H1 (cell line): ENCODE data around the gene CRYGB. TPM values are rescaled to one million over a fixed set of nuclear protein-coding genes. Genes with fewer than 3 reads are reported as not detected.

ENCODE experiments used
- CTCF ChIA-PET: fragments of 300-600 bp; sonication (Branson Sonifier 250); formaldehyde crosslinking; loops from one replicate; lab custom pipeline; 2021; ENCODE audit not compliant: partially characterized antibody; lab: Charles Lee
- POLR2A ChIA-PET: fragments of 300-600 bp; sonication (Branson Sonifier 250); formaldehyde crosslinking; loops from one replicate; lab custom pipeline; 2021; ENCODE audit warnings: inconsistent platforms; ENCODE audit not compliant: partially characterized antibody; lab: Charles Lee
- DNase-seq, 2 experiments: peaks; one replicate each; pipeline versions ENCODE4 v3.0.0 to v3.0.0-alpha.2; 2010 to 2022; ENCODE audit warnings: low spot score in 2 of 2, low read depth in 1 of 2, mixed read lengths in 1 of 2
- FAIRE-seq: peaks from 2 replicates; lab custom pipeline; 2011; peaks lifted over from hg19 to GRCh38; lab: Jason Lieb, UNC
- H2AFZ ChIP-seq: 2 replicates; pipeline ENCODE4 v1.8.1; 2012; ENCODE audit warnings: low read length, inconsistent platforms
- H2AK5ac ChIP-seq: 2 replicates; pipeline ENCODE4 v1.6.1; 2013; ENCODE audit warnings: low read depth, low read length
- H2BK120ac ChIP-seq: replicated peaks from 2 replicates; pipeline ENCODE3; 2013; ENCODE audit warnings: low read depth, low read length, inconsistent platforms
- H2BK12ac ChIP-seq: 2 replicates; pipeline ENCODE4 v1.6.1; 2013; ENCODE audit warnings: low read depth, low read length
- H2BK15ac ChIP-seq: 2 replicates; pipeline ENCODE4 v1.6.1; 2013; ENCODE audit warnings: low read length
- H2BK20ac ChIP-seq: 2 replicates; pipeline ENCODE4 v1.6.1; 2013; ENCODE audit warnings: low read length
- H2BK5ac ChIP-seq: 2 replicates; pipeline ENCODE4 v1.6.1; 2013; ENCODE audit warnings: low read depth, low read length
- H3K14ac ChIP-seq: 2 replicates; pipeline ENCODE4 v1.6.1; 2013; ENCODE audit warnings: inconsistent platforms; ENCODE audit not compliant: insufficient read length
- H3K18ac ChIP-seq: 2 replicates; pipeline ENCODE4 v1.6.1; 2013; ENCODE audit warnings: low read length; ENCODE audit errors: extremely low read depth
- H3K23ac ChIP-seq: 2 replicates; pipeline ENCODE4 v1.6.1; 2013; ENCODE audit warnings: inconsistent platforms; ENCODE audit not compliant: insufficient read length
- H3K23me2 ChIP-seq: 2 replicates; pipeline ENCODE4 v1.6.1; 2013; ENCODE audit warnings: low read depth, low read length
- H3K27ac ChIP-seq: 2 replicates; pipeline ENCODE4 v1.6.1; 2011; ENCODE audit warnings: low read depth, low read length, inconsistent platforms
- H3K27me3 ChIP-seq, 4 experiments: replicated peaks in 1 of 4; 1 replicate in 1 of 4; 2 replicates in 3 of 4; pipeline versions ENCODE4 v1.6.1 to v1.8.1; 2011 to 2013; ENCODE audit warnings: low read length in 3 of 4, mild to moderate bottlenecking in 3 of 4, inconsistent platforms in 2 of 4, mixed read lengths in 2 of 4, moderate library complexity in 1 of 4; ENCODE audit not compliant: control insufficient read depth in 3 of 4, insufficient read depth in 3 of 4; ENCODE audit errors: extremely low read depth in 1 of 4
- H3K36me3 ChIP-seq, 4 experiments: 2 replicates each; pipeline versions ENCODE4 v1.6.1 to v1.8.1; 2011 to 2013; ENCODE audit warnings: mild to moderate bottlenecking in 4 of 4, low read length in 3 of 4, moderate library complexity in 2 of 4, control low read depth in 1 of 4, inconsistent platforms in 1 of 4; ENCODE audit not compliant: insufficient read depth in 4 of 4, control insufficient read depth in 2 of 4
- H3K4ac ChIP-seq: replicated peaks from 2 replicates; pipeline ENCODE3; 2013; ENCODE audit warnings: low read length, low read depth, mixed read lengths, inconsistent platforms; ENCODE audit not compliant: insufficient read length
- H3K4me1 ChIP-seq, 4 experiments: replicated peaks in 1 of 4; 1 replicate in 1 of 4; 2 replicates in 3 of 4; pipeline versions ENCODE4 v1.6.1 to v1.8.1; 2011 to 2013; ENCODE audit warnings: low read length in 3 of 4, inconsistent platforms in 2 of 4, mixed read lengths in 1 of 4; ENCODE audit not compliant: insufficient read depth in 4 of 4, control insufficient read depth in 3 of 4
- H3K4me2 ChIP-seq, 2 experiments: 2 replicates each; pipeline versions ENCODE4 v1.6.1 to v1.8.1; 2011 to 2013; ENCODE audit warnings: low read depth in 2 of 2, low read length in 2 of 2, control low read depth in 1 of 2, inconsistent platforms in 1 of 2, mild to moderate bottlenecking in 1 of 2; ENCODE audit not compliant: insufficient read depth in 1 of 2
- H3K4me3 ChIP-seq, 4 experiments: fragments of 200-600, 300-600 bp in 1 of 4; sonication (generic), shearing (Covaris generic), sonication (Bioruptor Twin) in 1 of 4; 2 replicates each; pipeline versions ENCODE4 v1.5.1 to v1.8.1; 2011 to 2016; ENCODE audit warnings: low read length in 4 of 4, low read depth in 3 of 4, control low read depth in 2 of 4, inconsistent platforms in 2 of 4, mild to moderate bottlenecking in 2 of 4, mixed read lengths in 1 of 4, moderate library complexity in 1 of 4; ENCODE audit not compliant: insufficient read depth in 2 of 4; ENCODE audit errors: extremely low read depth in 1 of 4
- H3K56ac ChIP-seq: replicated peaks from 2 replicates; pipeline ENCODE3; 2013; ENCODE audit warnings: low read depth, mild to moderate bottlenecking, mixed read lengths, low read length, inconsistent platforms; ENCODE audit not compliant: insufficient read length
- H3K79me1 ChIP-seq: 2 replicates; pipeline ENCODE4 v1.6.1; 2013; ENCODE audit warnings: low read depth, low read length, control low read depth
- H3K79me2 ChIP-seq, 2 experiments: 2 replicates each; pipeline versions ENCODE4 v1.6.1 to v1.8.1; 2012 to 2013; ENCODE audit warnings: low read length in 2 of 2, mild to moderate bottlenecking in 2 of 2, inconsistent platforms in 1 of 2; ENCODE audit not compliant: insufficient read depth in 2 of 2, control insufficient read depth in 1 of 2
- H3K9ac ChIP-seq, 4 experiments: replicated peaks in 1 of 4; 1 replicate in 1 of 4; 2 replicates in 3 of 4; pipeline versions ENCODE4 v1.6.1 to v1.8.1; 2011 to 2013; ENCODE audit warnings: low read depth in 3 of 4, low read length in 3 of 4, control low read depth in 2 of 4, mild to moderate bottlenecking in 2 of 4, moderate library complexity in 2 of 4, inconsistent platforms in 1 of 4; ENCODE audit errors: extremely low read depth in 1 of 4
- H3K9me3 ChIP-seq, 2 experiments: 2 replicates each; pipeline versions ENCODE4 v1.6.1 to v1.8.1; 2012 to 2013; ENCODE audit warnings: mild to moderate bottlenecking in 2 of 2, moderate library complexity in 2 of 2, control low read depth in 1 of 2, inconsistent platforms in 1 of 2, low read depth in 1 of 2, low read length in 1 of 2, mixed read lengths in 1 of 2; ENCODE audit not compliant: insufficient read depth in 2 of 2
- H4K20me1 ChIP-seq, 2 experiments: replicated peaks in 1 of 2; 2 replicates each; pipeline versions ENCODE3 to v1.8.1; 2011 to 2013; ENCODE audit warnings: inconsistent platforms in 2 of 2, low read length in 2 of 2, mild to moderate bottlenecking in 1 of 2; ENCODE audit not compliant: insufficient read depth in 2 of 2, control insufficient read depth in 1 of 2
- H4K5ac ChIP-seq: 2 replicates; pipeline ENCODE4 v1.6.1; 2013; ENCODE audit warnings: low read length, low read depth, mixed read lengths, inconsistent platforms; ENCODE audit not compliant: insufficient read length
- H4K8ac ChIP-seq: 2 replicates; pipeline ENCODE4 v1.8.0; 2013; ENCODE audit warnings: mild to moderate bottlenecking, moderate library complexity, low read length, inconsistent platforms; ENCODE audit not compliant: insufficient read depth; ENCODE audit errors: extremely low read depth
- H4K91ac ChIP-seq: replicated peaks from 2 replicates; pipeline ENCODE3; 2013; ENCODE audit warnings: low read length, mixed read lengths, inconsistent platforms; ENCODE audit not compliant: insufficient read length
- CHD1 ChIP-seq: IDR thresholded peaks from 2 replicates; pipeline ENCODE4 v1.6.1; 2012; ENCODE audit warnings: low read depth, low read length, improper control_type of control experiment
- CTBP2 ChIP-seq: IDR thresholded peaks from 2 replicates; pipeline ENCODE4 v1.7.0; 2011; ENCODE audit warnings: borderline replicate concordance, mild to moderate bottlenecking, moderate library complexity, mixed read lengths, low read length; ENCODE audit not compliant: insufficient read depth, insufficient read length
- SIN3A ChIP-seq, 2 experiments: IDR thresholded peaks in 1 of 2; conservative IDR thresholded peaks in 1 of 2; 2 replicates each; pipeline ENCODE4 v1.6.1; 2011 to 2012; ENCODE audit warnings: low read length in 2 of 2, improper control_type of control experiment in 1 of 2, low read depth in 1 of 2, mild to moderate bottlenecking in 1 of 2
- SIX5 ChIP-seq: IDR thresholded peaks from 2 replicates; pipeline ENCODE4 v1.6.1; 2011; ENCODE audit warnings: mild to moderate bottlenecking, low read depth, low read length
- SP1 ChIP-seq: IDR thresholded peaks from 2 replicates; pipeline ENCODE4 v1.6.1; 2011; ENCODE audit warnings: low read depth, low read length
- TAF1 ChIP-seq: IDR thresholded peaks from 2 replicates; pipeline ENCODE4 v1.6.1; 2011; ENCODE audit warnings: mild to moderate bottlenecking, low read depth, low read length
- TAF7 ChIP-seq: optimal IDR thresholded peaks from 2 replicates; pipeline ENCODE3; 2011; ENCODE audit warnings: low read depth, mild to moderate bottlenecking, inconsistent platforms, low read length, moderate library complexity, borderline replicate concordance
- TBP ChIP-seq: IDR thresholded peaks from 2 replicates; pipeline ENCODE4 v1.6.1; 2011; ENCODE audit warnings: low read depth, low read length, improper control_type of control experiment
- WGBS, 2 experiments: shearing (Covaris generic) in 1 of 2; methylation state at CpG; one replicate each; pipeline versions ENCODE4 v1.1.6 to v1.1.7; 2013 to 2015; ENCODE audit warnings: low lambda C conversion rate in 2 of 2, mixed read lengths in 2 of 2, inconsistent platforms in 1 of 2, low coverage in 1 of 2, missing lambda C conversion rate in 1 of 2; ENCODE audit not compliant: insufficient replicate concordance in 2 of 2, insufficient coverage in 1 of 2, insufficient read length in 1 of 2; ENCODE audit errors: extremely low coverage in 1 of 2, missing lambda C conversion rate in 1 of 2; 5-methylcytosine and 5-hydroxymethylcytosine counted together
- polyA plus RNA-seq, 7 experiments: library from polyadenylated mRNA; depleted of rRNA in 3 of 7; stranded (reverse) in 5 of 7; unstranded in 2 of 7; fragments of >200 nt in 5 of 7; fragments of 200-250 nt in 2 of 7; gene quantifications; 1 replicate in 5 of 7; 2 replicates in 1 of 7; 4 replicates in 1 of 7; pipeline versions ENCODE4 v1.2.1 to v1.2.3, GENCODE V29; 2011 to 2013; ENCODE audit warnings: missing spikeins in 2 of 7, mixed read lengths in 2 of 7
- total RNA-seq: library from RNA; stranded (reverse); fragmentation: NEBNext Ultra II Directional; extraction: Animal tissue kit (Norgen Biotek cat#: 25700); gene quantifications from 2 replicates; pipeline ENCODE4 v1.2.1, GENCODE V29; 2021
- TF ChIP-seq, protein P1 (sequence below): IDR thresholded peaks from 2 replicates; pipeline ENCODE4 v1.6.1; 2012; ENCODE audit warnings: inconsistent platforms
- TF ChIP-seq, protein P2 (sequence below): IDR thresholded peaks from 2 replicates; pipeline ENCODE4 v1.6.1; 2011; ENCODE audit warnings: low read depth, mild to moderate bottlenecking, low read length; ENCODE audit not compliant: insufficient read depth
- TF ChIP-seq, protein P3 (sequence below): IDR thresholded peaks from 2 replicates; pipeline ENCODE4 v1.6.1; 2012; ENCODE audit warnings: low read length, inconsistent platforms

CRYGB gene
- total and polyA plus RNA-seq, 2 of the 8 experiments (the other 6 are each of a cell fraction or from before 2014, with no cell fraction given) = 0.38 TPM; not detected in 1

DNA sequence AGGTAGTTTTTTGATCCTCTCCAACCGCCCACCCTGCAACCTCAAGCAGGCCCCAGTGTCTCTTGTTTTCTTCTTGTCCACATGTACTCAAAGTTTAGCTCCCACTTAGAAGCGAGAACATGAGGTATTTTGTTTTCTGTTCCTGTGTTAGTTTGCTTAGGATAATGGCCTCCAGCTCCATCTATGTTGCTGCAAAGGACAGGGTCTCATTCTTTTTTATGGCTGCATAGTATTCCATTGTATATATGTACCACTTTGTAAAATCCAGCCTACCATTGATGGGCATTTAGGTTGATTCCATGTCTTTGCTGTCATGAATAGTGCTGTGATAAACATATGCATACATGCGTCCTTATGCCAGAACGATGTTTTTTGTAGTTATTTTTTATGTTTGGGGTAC lies 18.9 kb downstream of the CRYGB start:
- ChIA-PET CTCF (interaction anchor here (0.7 to 1.4 kb wide), 5 partner anchors 8 to 25 kb away, joined by 3 to 5 read pairs (median 3); no protein-coding TSS in a partner anchor), POLR2A (no interaction called here)
- Histone ChIP-seq H3K9ac (no peak overlapping the region), H2BK120ac (no peak overlapping the region), H2AK5ac (no peak overlapping the region), H3K4me1 (no peaks in the 10 kb centered on the region), H3K56ac (no peak overlapping the region), H2BK15ac (no peak overlapping the region), H3K18ac (no peak overlapping the region), H3K23ac (no peak overlapping the region), H3K79me1 (no peaks in the 10 kb centered on the region), H3K14ac (no peak overlapping the region), H4K5ac (no peak overlapping the region), H4K91ac (no peak overlapping the region), H2BK20ac (no peak overlapping the region), H4K20me1 (no peaks in the 10 kb centered on the region), H3K9me3 (no peaks in the 10 kb centered on the region), H3K23me2 (no peaks in the 10 kb centered on the region), H3K4me2 (no peak overlapping the region), H3K79me2 (no peaks in the 10 kb centered on the region), H3K27me3 (no peaks in the 10 kb centered on the region), H3K36me3 (no peaks in the 10 kb centered on the region), H3K4me3 (no peak overlapping the region), H3K27ac (no peak overlapping the region), H3K4ac (no peak overlapping the region), H2AFZ (no peak overlapping the region), H4K8ac (no peak overlapping the region), H2BK12ac (no peak overlapping the region), H2BK5ac (no peak overlapping the region)
- DNase-seq (no peak), FAIRE-seq (no peak)
- 91% methylated on average over 4 of the region's 4 CpGs; no CpG with 5 or more reads in 1 of the 2 experiments for WGBS, 2 experiments
- TF ChIP-seq SP1 (no peak), TAF7 (no peak), SIN3A (conservative IDR thresholded peaks at IDR 0.05 in 1 of 2, IDR thresholded peaks at IDR 0.05 in 1 of 2; ENCODE audit: low read depth in 1 of 2, low read length in 2 of 2) (no peak), SIX5 (no peak), CTBP2 (no peak), TAF1 (no peak), CHD1 (no peak), TBP (no peak)
- TF ChIP-seq, protein P1, sequence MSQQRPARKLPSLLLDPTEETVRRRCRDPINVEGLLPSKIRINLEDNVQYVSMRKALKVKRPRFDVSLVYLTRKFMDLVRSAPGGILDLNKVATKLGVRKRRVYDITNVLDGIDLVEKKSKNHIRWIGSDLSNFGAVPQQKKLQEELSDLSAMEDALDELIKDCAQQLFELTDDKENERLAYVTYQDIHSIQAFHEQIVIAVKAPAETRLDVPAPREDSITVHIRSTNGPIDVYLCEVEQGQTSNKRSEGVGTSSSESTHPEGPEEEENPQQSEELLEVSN = no peak
- TF ChIP-seq, protein P2, sequence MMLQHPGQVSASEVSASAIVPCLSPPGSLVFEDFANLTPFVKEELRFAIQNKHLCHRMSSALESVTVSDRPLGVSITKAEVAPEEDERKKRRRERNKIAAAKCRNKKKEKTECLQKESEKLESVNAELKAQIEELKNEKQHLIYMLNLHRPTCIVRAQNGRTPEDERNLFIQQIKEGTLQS = no peak
- TF ChIP-seq, protein P3, sequence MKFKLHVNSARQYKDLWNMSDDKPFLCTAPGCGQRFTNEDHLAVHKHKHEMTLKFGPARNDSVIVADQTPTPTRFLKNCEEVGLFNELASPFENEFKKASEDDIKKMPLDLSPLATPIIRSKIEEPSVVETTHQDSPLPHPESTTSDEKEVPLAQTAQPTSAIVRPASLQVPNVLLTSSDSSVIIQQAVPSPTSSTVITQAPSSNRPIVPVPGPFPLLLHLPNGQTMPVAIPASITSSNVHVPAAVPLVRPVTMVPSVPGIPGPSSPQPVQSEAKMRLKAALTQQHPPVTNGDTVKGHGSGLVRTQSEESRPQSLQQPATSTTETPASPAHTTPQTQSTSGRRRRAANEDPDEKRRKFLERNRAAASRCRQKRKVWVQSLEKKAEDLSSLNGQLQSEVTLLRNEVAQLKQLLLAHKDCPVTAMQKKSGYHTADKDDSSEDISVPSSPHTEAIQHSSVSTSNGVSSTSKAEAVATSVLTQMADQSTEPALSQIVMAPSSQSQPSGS = no peak
